Mesendoderm (in vitro differentiated cells): ENCODE measurements around the gene ERF.

Source experiments
- DNase-seq: peaks from one replicate; pipeline ENCODE4 v3.0.0; 2013
- H2AK5ac ChIP-seq: 2 replicates; pipeline ENCODE4 v1.6.1; 2013; ENCODE audit warnings: low read length, inconsistent platforms
- H2BK120ac ChIP-seq: 2 replicates; pipeline ENCODE4 v1.6.1; 2013; ENCODE audit warnings: low read depth, mild to moderate bottlenecking, low read length, moderate library complexity, mixed read lengths
- H2BK15ac ChIP-seq: replicated peaks from 2 replicates; pipeline ENCODE4 v1.6.1; 2013; ENCODE audit warnings: low read depth, mild to moderate bottlenecking, moderate library complexity
- H2BK5ac ChIP-seq: 2 replicates; pipeline ENCODE4 v1.6.1; 2013; ENCODE audit warnings: low read length, inconsistent platforms
- H3K18ac ChIP-seq: 2 replicates; pipeline ENCODE4 v1.6.1; 2013; ENCODE audit warnings: mild to moderate bottlenecking, low read length, mixed read lengths
- H3K23ac ChIP-seq: one replicate; pipeline ENCODE4 v1.6.1; 2013; ENCODE audit warnings: low read length
- H3K27ac ChIP-seq: 2 replicates; pipeline ENCODE4 v1.5.1; 2013; ENCODE audit warnings: low read depth, mild to moderate bottlenecking, inconsistent platforms, low read length, moderate library complexity
- H3K27me3 ChIP-seq: 2 replicates; pipeline ENCODE4 v1.6.1; 2013; ENCODE audit warnings: low read length, control low read depth, mild to moderate bottlenecking, inconsistent platforms; ENCODE audit not compliant: insufficient read depth, poor library complexity
- H3K36me3 ChIP-seq: 2 replicates; pipeline ENCODE4 v1.6.1; 2013; ENCODE audit warnings: low read length, inconsistent platforms; ENCODE audit not compliant: control insufficient read depth, insufficient read depth
- H3K4ac ChIP-seq: one replicate; pipeline ENCODE4 v1.6.1; 2013; ENCODE audit warnings: low read depth, mild to moderate bottlenecking, low read length, moderate library complexity
- H3K4me1 ChIP-seq: 2 replicates; pipeline ENCODE4 v1.6.1; 2013; ENCODE audit warnings: low read depth, low read length, inconsistent platforms; ENCODE audit not compliant: control insufficient read depth
- H3K4me2 ChIP-seq: 2 replicates; pipeline ENCODE4 v1.6.1; 2013; ENCODE audit warnings: low read length
- H3K4me3 ChIP-seq: 2 replicates; pipeline ENCODE4 v1.5.1; 2013; ENCODE audit warnings: mild to moderate bottlenecking, low read length
- H3K56ac ChIP-seq: one replicate; pipeline ENCODE4 v1.6.1; 2013; ENCODE audit warnings: low read length
- H3K79me1 ChIP-seq: 2 replicates; pipeline ENCODE4 v1.6.1; 2013; ENCODE audit warnings: low read length, inconsistent platforms
- H3K79me2 ChIP-seq: 2 replicates; pipeline ENCODE4 v1.6.1; 2013; ENCODE audit warnings: mild to moderate bottlenecking, low read length; ENCODE audit not compliant: control insufficient read depth, insufficient read depth
- H3K9ac ChIP-seq: 2 replicates; pipeline ENCODE4 v1.6.1; 2013; ENCODE audit warnings: low read length, inconsistent platforms
- H4K5ac ChIP-seq: one replicate; pipeline ENCODE4 v1.6.1; 2013; ENCODE audit warnings: low read length
- H4K8ac ChIP-seq: one replicate; pipeline ENCODE4 v1.6.1; 2013; ENCODE audit warnings: low read depth, mild to moderate bottlenecking, control low read depth, low read length, moderate library complexity
- whole genome bisulfite sequencing: extraction: QIAGEN DNeasy Blood & Tissue Kit; methylation state at CpG from one replicate; pipeline ENCODE4 v1.1.7; 2013; ENCODE audit warnings: low lambda C conversion rate, missing lambda C conversion rate; ENCODE audit not compliant: insufficient coverage; ENCODE audit errors: extremely low coverage; 5-methylcytosine and 5-hydroxymethylcytosine counted together

Gene ERF

GRCh38 chr19:42275517-42275916, 20.6 kb upstream of the ERF start:
- Histone ChIP-seq H3K79me1 (peaks cover 2% of the 10 kb centered on the region), H3K9ac (no peak overlapping the region), H3K27me3 (no peaks in the 10 kb centered on the region), H2BK120ac (no peak overlapping the region), H3K4me1 (no peaks in the 10 kb centered on the region), H3K36me3 (peaks cover 2% of the 10 kb centered on the region), H3K4ac (no peak overlapping the region), H2BK5ac (no peak overlapping the region), H4K5ac (no peak overlapping the region), H3K4me2 (no peak overlapping the region), H3K79me2 (no peaks in the 10 kb centered on the region), H3K23ac (no peak overlapping the region), H2AK5ac (no peak overlapping the region), H2BK15ac (no peak overlapping the region), H3K56ac (no peak overlapping the region), H3K4me3 (no peak overlapping the region), H4K8ac (no peak overlapping the region), H3K27ac (no peak overlapping the region), H3K18ac (no peak overlapping the region)
- DNase-seq, result no peak
- WGBS, result no CpG with 5 or more reads among the region's 3 CpGs

- peaks cover 2% of the 10 kb centered on the region for H3K36me3 ChIP-seq
- H4K8ac ChIP-seq, result no peak overlapping the region
- no peak overlapping the region for H3K27ac ChIP-seq
- H3K79me1 ChIP-seq, result peaks cover 2% of the 10 kb centered on the region
- H3K4ac ChIP-seq, result no peak overlapping the region
- no peak for DNase-seq
- H3K79me2 ChIP-seq, result no peaks in the 10 kb centered on the region
- H3K4me1 ChIP-seq, result no peaks in the 10 kb centered on the region
- no CpG with 5 or more reads among the region's 7 CpGs for WGBS
- no peak overlapping the region for H4K5ac ChIP-seq
- H3K9ac ChIP-seq, result no peak overlapping the region
- H3K56ac ChIP-seq, result no peak overlapping the region
- H2BK5ac ChIP-seq, result no peak overlapping the region
- no peak overlapping the region for H3K4me3 ChIP-seq
- H2BK120ac ChIP-seq, result no peak overlapping the region
- H3K4me2 ChIP-seq, result no peak overlapping the region
- no peak overlapping the region for H2AK5ac ChIP-seq
- H3K18ac ChIP-seq, result no peak overlapping the region
- no peak overlapping the region for H3K23ac ChIP-seq
- no peaks in the 10 kb centered on the region for H3K27me3 ChIP-seq
- H2BK15ac ChIP-seq, result no peak overlapping the region
These were observed 20.2 kb upstream of the ERF start for GRCh38 chr19:42275103-42275502.

- H3K36me3 ChIP-seq, result peaks cover 2% of the 10 kb centered on the region
- peaks cover 2% of the 10 kb centered on the region for H3K4me1 ChIP-seq
- no peaks in the 10 kb centered on the region for H3K79me2 ChIP-seq
- no CpG with 5 or more reads among the region's 22 CpGs for WGBS
- H3K9ac ChIP-seq, result no peak overlapping the region
- no peak overlapping the region for H3K4me2 ChIP-seq
- no peak overlapping the region for H4K8ac ChIP-seq
- no peaks in the 10 kb centered on the region for H3K27me3 ChIP-seq
- no peak overlapping the region for H3K18ac ChIP-seq
- no peak overlapping the region for H3K4me3 ChIP-seq
- peaks cover 7% of the 10 kb centered on the region for H3K79me1 ChIP-seq
- H4K5ac ChIP-seq, result no peak overlapping the region
- no peak overlapping the region for H3K23ac ChIP-seq
- H2BK5ac ChIP-seq, result no peak overlapping the region
- no peak overlapping the region for H2BK120ac ChIP-seq
- H3K4ac ChIP-seq, result no peak overlapping the region
- H2BK15ac ChIP-seq, result no peak overlapping the region
- no peak overlapping the region for H3K27ac ChIP-seq
- DNase-seq, result no peak
- H3K56ac ChIP-seq, result no peak overlapping the region
- H2AK5ac ChIP-seq, result no peak overlapping the region
These were observed 19.2 kb upstream of the ERF start for GRCh38 chr19:42274065-42274682.

GRCh38 chr19:42273407-42274064, 18.6 kb upstream of the ERF start:
- Histone ChIP-seq H4K5ac (no peak overlapping the region), H2BK120ac (no peak overlapping the region), H3K18ac (no peak overlapping the region), H3K9ac (no peak overlapping the region), H3K27me3 (no peaks in the 10 kb centered on the region), H4K8ac (no peak overlapping the region), H3K79me1 (peaks cover 7% of the 10 kb centered on the region), H3K79me2 (no peaks in the 10 kb centered on the region), H3K4me2 (no peak overlapping the region), H3K4me3 (no peak overlapping the region), H3K4me1 (peaks cover 2% of the 10 kb centered on the region), H2AK5ac (no peak overlapping the region), H3K27ac (no peak overlapping the region), H3K36me3 (peaks cover 2% of the 10 kb centered on the region), H3K4ac (no peak overlapping the region), H2BK15ac (no peak overlapping the region), H3K23ac (no peak overlapping the region), H2BK5ac (no peak overlapping the region), H3K56ac (no peak overlapping the region)
- no peak for DNase-seq
- no CpG with 5 or more reads among the region's 43 CpGs for WGBS

- H3K4me3 ChIP-seq, result no peak overlapping the region
- H3K36me3 ChIP-seq, result peaks cover 2% of the 10 kb centered on the region
- no peak overlapping the region for H2BK120ac ChIP-seq
- H3K79me2 ChIP-seq, result no peaks in the 10 kb centered on the region
- H3K4me2 ChIP-seq, result no peak overlapping the region
- H3K4ac ChIP-seq, result no peak overlapping the region
- H3K27me3 ChIP-seq, result no peaks in the 10 kb centered on the region
- peaks cover 2% of the 10 kb centered on the region for H3K4me1 ChIP-seq
- no peak overlapping the region for H3K18ac ChIP-seq
- no peak overlapping the region for H2BK15ac ChIP-seq
- no peak overlapping the region for H4K8ac ChIP-seq
- H3K79me1 ChIP-seq, result peaks cover 7% of the 10 kb centered on the region
- H3K23ac ChIP-seq, result no peak overlapping the region
- H4K5ac ChIP-seq, result no peak overlapping the region
- H3K56ac ChIP-seq, result no peak overlapping the region
- no CpG with 5 or more reads among the region's 23 CpGs for WGBS
- no peak overlapping the region for H2AK5ac ChIP-seq
- no peak overlapping the region for H2BK5ac ChIP-seq
- no peak overlapping the region for H3K27ac ChIP-seq
- DNase-seq, result no peak
- H3K9ac ChIP-seq, result no peak overlapping the region
These were observed 18.1 kb upstream of the ERF start for GRCh38 chr19:42272989-42273406.

GRCh38 chr19:42272535-42272897, 17.6 kb upstream of the ERF start:
- Histone ChIP-seq H3K56ac (no peak overlapping the region), H3K4me1 (peaks cover 2% of the 10 kb centered on the region), H3K36me3 (peaks cover 2% of the 10 kb centered on the region), H3K27me3 (no peaks in the 10 kb centered on the region), H3K79me1 (peaks cover 7% of the 10 kb centered on the region), H3K4me2 (no peak overlapping the region), H3K9ac (no peak overlapping the region), H3K79me2 (no peaks in the 10 kb centered on the region), H3K23ac (no peak overlapping the region), H3K4ac (no peak overlapping the region), H3K27ac (no peak overlapping the region), H3K18ac (no peak overlapping the region), H2AK5ac (no peak overlapping the region), H2BK5ac (no peak overlapping the region), H2BK120ac (no peak overlapping the region), H4K5ac (no peak overlapping the region), H2BK15ac (no peak overlapping the region), H3K4me3 (no peak overlapping the region), H4K8ac (no peak overlapping the region)
- WGBS, result no CpG with 5 or more reads among the region's 9 CpGs
- no peak for DNase-seq
